Neural cell (in vitro differentiated cells): Measurements from ENCODE around the gene KIF14. TPM values are rescaled to one million over a fixed set of nuclear protein-coding genes. Genes with fewer than 3 reads are reported as not detected.
"Not testable (repeated sequence)": the region's sequence is repeated elsewhere in the genome, so short reads cannot be mapped to it uniquely, and the experiment has no call there.

Source experiments
- H2AFZ ChIP-seq: fragments of 200-600, 300-800 bp; sonication (generic), shearing (Covaris generic); 2 replicates; pipeline ENCODE4 v1.6.0; 2014; ENCODE audit warnings: low read depth, mild to moderate bottlenecking, antibody characterized with exemption, low read length, moderate library complexity
- H3F3A ChIP-seq: fragments of 200-600 bp; shearing (Covaris generic); 2 replicates; pipeline ENCODE4 v1.6.1; 2016; ENCODE audit warnings: mild to moderate bottlenecking, moderate library complexity, mixed read lengths, antibody characterized with exemption, low read length; ENCODE audit not compliant: insufficient read depth, poor library complexity, severe bottlenecking
- H3K27ac ChIP-seq: fragments of 200-600, 300-800 bp; sonication (generic), shearing (Covaris generic); 2 replicates; pipeline ENCODE4 v1.5.1; 2014; ENCODE audit warnings: mild to moderate bottlenecking, low read length, moderate library complexity
- H3K27me3 ChIP-seq: fragments of 300-800, 200-600 bp; sonication (generic), shearing (Covaris generic); 2 replicates; pipeline ENCODE4 v1.6.0; 2014; ENCODE audit warnings: mild to moderate bottlenecking, low read depth, low read length, moderate library complexity; ENCODE audit not compliant: insufficient read depth
- H3K36me3 ChIP-seq: fragments of 300-800, 200-600 bp; sonication (generic), shearing (Covaris generic); 2 replicates; pipeline ENCODE4 v1.5.1; 2014; ENCODE audit warnings: mild to moderate bottlenecking, antibody characterized with exemption, low read length, moderate library complexity; ENCODE audit not compliant: insufficient read depth
- H3K4me2 ChIP-seq: fragments of 300-800, 200-600 bp; sonication (generic), shearing (Covaris generic); 2 replicates; pipeline ENCODE4 v1.6.0; 2014; ENCODE audit warnings: mild to moderate bottlenecking, low read length
- H3K4me3 ChIP-seq: fragments of 300-800, 200-600 bp; sonication (generic), shearing (Covaris generic); 2 replicates; pipeline ENCODE4 v1.5.1; 2014; ENCODE audit warnings: mild to moderate bottlenecking, low read length, moderate library complexity
- H3K79me2 ChIP-seq: fragments of 200-600 bp; shearing (Covaris generic); replicated peaks from 2 replicates; pipeline ENCODE4 v1.6.0; 2014; ENCODE audit warnings: mild to moderate bottlenecking, low read length, moderate library complexity; ENCODE audit not compliant: insufficient read depth
- H3K9ac ChIP-seq: fragments of 300-800, 200-600 bp; sonication (generic), shearing (Covaris generic); 2 replicates; pipeline ENCODE4 v1.6.1; 2016; ENCODE audit warnings: mild to moderate bottlenecking, low read length, mixed read lengths
- H3K9me2 ChIP-seq: fragments of 200-600 bp; shearing (Covaris generic); 2 replicates; pipeline ENCODE4 v1.6.1; 2016; ENCODE audit warnings: mild to moderate bottlenecking, low read length, mixed read lengths; ENCODE audit not compliant: insufficient read depth
- H3K9me3 ChIP-seq: fragments of 200-600, 300-800 bp; sonication (generic), shearing (Covaris generic); 2 replicates; pipeline ENCODE4 v1.6.1; 2016; ENCODE audit warnings: mild to moderate bottlenecking, mixed run types, low read length, moderate library complexity, mixed read lengths
- H4K20me1 ChIP-seq: fragments of 200-600 bp; shearing (Covaris generic); 2 replicates; pipeline ENCODE4 v1.6.1; 2016; ENCODE audit warnings: mild to moderate bottlenecking, mixed run types; ENCODE audit not compliant: insufficient read depth
- CTCF ChIP-seq: fragments of 450-650 bp; IDR thresholded peaks from 2 replicates; pipeline ENCODE4 v1.5.1; 2014; ENCODE audit warnings: antibody characterized with exemption, mild to moderate bottlenecking, moderate library complexity; ENCODE audit not compliant: poor library complexity, severe bottlenecking
- EP300 ChIP-seq: fragments of 450-650 bp; conservative IDR thresholded peaks from 2 replicates; pipeline ENCODE4 v1.6.1; 2014; ENCODE audit warnings: antibody characterized with exemption, mild to moderate bottlenecking, moderate library complexity; ENCODE audit not compliant: poor library complexity, severe bottlenecking
- EZH2 ChIP-seq: fragments of 200-600, 300-800 bp; shearing (Covaris generic), sonication (generic); IDR thresholded peaks from 2 replicates; pipeline ENCODE4 v1.6.1; 2014; ENCODE audit warnings: antibody characterized with exemption, low read length, borderline replicate concordance, mild to moderate bottlenecking; ENCODE audit not compliant: insufficient read depth, poor library complexity, severe bottlenecking
- POLR2AphosphoS5 ChIP-seq: IDR thresholded peaks from 2 replicates; pipeline ENCODE4 v1.6.1; 2012
- RAD21 ChIP-seq: fragments of 450-650 bp; conservative IDR thresholded peaks from 2 replicates; pipeline ENCODE4 v1.6.1; 2014; ENCODE audit warnings: antibody characterized with exemption, mild to moderate bottlenecking, moderate library complexity
- TAF1 ChIP-seq: IDR thresholded peaks from 2 replicates; pipeline ENCODE4 v1.6.1; 2012; ENCODE audit warnings: low read depth
- polyA plus RNA-seq: library from polyadenylated mRNA; depleted of rRNA; stranded (reverse); fragments of >200 nt; gene quantifications from 2 replicates; pipeline ENCODE4 v1.2.3, GENCODE V29; 2014
- TF ChIP-seq, protein P1 (sequence below): IDR thresholded peaks from 2 replicates; pipeline ENCODE4 v1.6.1; 2012; ENCODE audit warnings: borderline replicate concordance

The KIF14 gene
- polyA plus RNA-seq, 1 donor from 2014 or later = 0.69 TPM

DNA sequence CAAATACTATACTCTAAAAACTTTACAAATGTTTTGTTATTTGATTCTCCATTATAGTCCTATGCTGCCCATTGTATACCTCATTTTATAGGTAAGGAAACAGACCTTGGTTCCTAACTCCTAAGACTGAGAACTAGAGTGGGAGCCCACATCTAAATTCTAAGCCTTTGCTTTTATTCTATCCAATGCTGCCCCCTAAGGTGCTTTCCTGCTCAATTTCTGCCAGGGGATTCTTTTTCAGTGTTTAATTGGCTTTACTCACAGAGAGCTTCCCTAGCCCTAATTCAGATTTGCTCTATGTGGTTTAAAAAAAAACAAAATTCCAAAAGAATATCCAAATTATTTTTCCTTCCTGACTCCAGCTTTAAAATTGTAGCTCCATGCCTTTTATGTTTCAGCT is 64.5 kb downstream of the KIF14 start:
- H3K9me3 ChIP-seq = no peaks in the 10 kb centered on the region
- TF ChIP-seq EP300 (no peak), CTCF (peak; percentile 50), EZH2 (no peak), RAD21 (peak; percentile 54), TAF1 (no peak)
- TF ChIP-seq, protein P1, sequence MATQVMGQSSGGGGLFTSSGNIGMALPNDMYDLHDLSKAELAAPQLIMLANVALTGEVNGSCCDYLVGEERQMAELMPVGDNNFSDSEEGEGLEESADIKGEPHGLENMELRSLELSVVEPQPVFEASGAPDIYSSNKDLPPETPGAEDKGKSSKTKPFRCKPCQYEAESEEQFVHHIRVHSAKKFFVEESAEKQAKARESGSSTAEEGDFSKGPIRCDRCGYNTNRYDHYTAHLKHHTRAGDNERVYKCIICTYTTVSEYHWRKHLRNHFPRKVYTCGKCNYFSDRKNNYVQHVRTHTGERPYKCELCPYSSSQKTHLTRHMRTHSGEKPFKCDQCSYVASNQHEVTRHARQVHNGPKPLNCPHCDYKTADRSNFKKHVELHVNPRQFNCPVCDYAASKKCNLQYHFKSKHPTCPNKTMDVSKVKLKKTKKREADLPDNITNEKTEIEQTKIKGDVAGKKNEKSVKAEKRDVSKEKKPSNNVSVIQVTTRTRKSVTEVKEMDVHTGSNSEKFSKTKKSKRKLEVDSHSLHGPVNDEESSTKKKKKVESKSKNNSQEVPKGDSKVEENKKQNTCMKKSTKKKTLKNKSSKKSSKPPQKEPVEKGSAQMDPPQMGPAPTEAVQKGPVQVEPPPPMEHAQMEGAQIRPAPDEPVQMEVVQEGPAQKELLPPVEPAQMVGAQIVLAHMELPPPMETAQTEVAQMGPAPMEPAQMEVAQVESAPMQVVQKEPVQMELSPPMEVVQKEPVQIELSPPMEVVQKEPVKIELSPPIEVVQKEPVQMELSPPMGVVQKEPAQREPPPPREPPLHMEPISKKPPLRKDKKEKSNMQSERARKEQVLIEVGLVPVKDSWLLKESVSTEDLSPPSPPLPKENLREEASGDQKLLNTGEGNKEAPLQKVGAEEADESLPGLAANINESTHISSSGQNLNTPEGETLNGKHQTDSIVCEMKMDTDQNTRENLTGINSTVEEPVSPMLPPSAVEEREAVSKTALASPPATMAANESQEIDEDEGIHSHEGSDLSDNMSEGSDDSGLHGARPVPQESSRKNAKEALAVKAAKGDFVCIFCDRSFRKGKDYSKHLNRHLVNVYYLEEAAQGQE = no peak
- no peak overlapping the region for H2AFZ ChIP-seq
- H4K20me1 ChIP-seq = no peaks in the 10 kb centered on the region
- no peak overlapping the region for H3K4me2 ChIP-seq
- H3K27me3 ChIP-seq = no peaks in the 10 kb centered on the region
- H3K9ac ChIP-seq = no peak overlapping the region
- no peaks in the 10 kb centered on the region for H3K9me2 ChIP-seq
- no peak overlapping the region for H3K27ac ChIP-seq
- no peaks in the 10 kb centered on the region for H3F3A ChIP-seq
- no peaks in the 10 kb centered on the region for H3K79me2 ChIP-seq
- no peak overlapping the region for H3K4me3 ChIP-seq
- H3K36me3 ChIP-seq = no peaks in the 10 kb centered on the region

GRCh38 chr1:200552737-200553136 is 67.8 kb downstream of the KIF14 start:
- H3K9me2 ChIP-seq, H3K36me3 ChIP-seq, H2AFZ ChIP-seq, H3K79me2 ChIP-seq, H3K9ac ChIP-seq, H3K4me2 ChIP-seq, H3K27me3 ChIP-seq, H3K9me3 ChIP-seq, H3K27ac ChIP-seq, H3F3A ChIP-seq, H4K20me1 ChIP-seq, H3K4me3 ChIP-seq: not testable (repeated sequence)

DNA sequence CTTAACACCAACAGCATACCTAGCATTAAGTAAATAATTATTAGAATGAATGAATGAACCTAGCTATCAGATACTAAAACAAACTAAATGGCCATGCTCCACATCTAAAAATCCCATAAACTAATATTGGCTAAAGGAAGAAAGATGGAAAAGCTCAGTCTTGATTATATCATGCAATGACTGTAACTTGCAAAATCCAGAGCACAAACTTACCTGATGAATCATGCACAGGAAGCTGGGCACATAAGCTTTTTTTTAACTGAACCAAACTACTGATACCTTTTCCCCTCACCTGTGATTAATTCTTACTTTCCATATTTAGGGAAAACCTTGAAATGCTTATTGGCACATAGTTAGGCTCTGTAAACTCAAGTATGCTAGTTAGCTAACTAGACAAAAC is 70.2 kb downstream of the KIF14 start:
- no peaks in the 10 kb centered on the region for H3K9me3 ChIP-seq
- TF ChIP-seq POLR2AphosphoS5 = no peak
- no peaks in the 10 kb centered on the region for H3K36me3 ChIP-seq
- H3K4me3 ChIP-seq = no peak overlapping the region
- no peak overlapping the region for H3K27ac ChIP-seq
- no peaks in the 10 kb centered on the region for H4K20me1 ChIP-seq
- no peak overlapping the region for H3K4me2 ChIP-seq
- H3F3A ChIP-seq = no peaks in the 10 kb centered on the region
- H3K9ac ChIP-seq = no peak overlapping the region
- H2AFZ ChIP-seq = no peak overlapping the region
- H3K79me2 ChIP-seq = no peaks in the 10 kb centered on the region
- no peaks in the 10 kb centered on the region for H3K9me2 ChIP-seq
- H3K27me3 ChIP-seq = no peaks in the 10 kb centered on the region
